SJCRH30 (cell line): ENCODE measurements around the gene SSR2. TPM values are rescaled to one million over a fixed set of nuclear protein-coding genes. Genes with fewer than 3 reads are reported as not detected.
"Not testable (repeated sequence)": the region's sequence is repeated elsewhere in the genome, so short reads cannot be mapped to it uniquely, and the experiment has no call there.

Source experiments
- DNase-seq, 2 experiments: peaks; one replicate each; pipeline ENCODE4 v3.0.0-alpha.2; 2015 to 2020
- H3K27ac ChIP-seq: fragments of 250-450 bp; sonication (Bioruptor Pico); 2 replicates; pipeline ENCODE4 v1.5.1; 2020; ENCODE audit warnings: mild to moderate bottlenecking, moderate library complexity
- H3K27me3 ChIP-seq: fragments of 250-450 bp; sonication (Bioruptor Pico); 2 replicates; pipeline ENCODE4 v1.5.1; 2020; ENCODE audit warnings: mild to moderate bottlenecking, moderate library complexity
- H3K36me3 ChIP-seq: fragments of 250-450 bp; sonication (Bioruptor Pico); 2 replicates; pipeline ENCODE4 v1.5.1; 2020; ENCODE audit warnings: mild to moderate bottlenecking, moderate library complexity
- H3K4me1 ChIP-seq: fragments of 250-450 bp; sonication (Bioruptor Pico); 2 replicates; pipeline ENCODE4 v1.5.1; 2020; ENCODE audit warnings: mild to moderate bottlenecking, moderate library complexity
- H3K4me3 ChIP-seq: fragments of 250-450 bp; sonication (Bioruptor Pico); 2 replicates; pipeline ENCODE4 v1.5.1; 2020; ENCODE audit warnings: mild to moderate bottlenecking, moderate library complexity
- H3K9me3 ChIP-seq: fragments of 250-450 bp; sonication (Bioruptor Pico); replicated peaks from 2 replicates; pipeline ENCODE4 v1.5.1; 2020; ENCODE audit warnings: mild to moderate bottlenecking, moderate library complexity
- total RNA-seq: library from RNA; depleted of rRNA; stranded (reverse); fragments of >200 nt; shearing (Covaris generic); gene quantifications from 2 replicates; pipeline ENCODE4 v1.2.3, GENCODE V29; 2014

SSR2 gene
- total RNA-seq, 1 experiment from 2014 or later, result 170 TPM

GRCh38 chr1:155990005-155990739 lies 30.6 kb downstream of the SSR2 start:
- H3K4me1 ChIP-seq, result 0 out of 2 replicates have a peak, but pooled peaks cover 4% of the 10 kb centered on the region

GRCh38 chr1:155989242-155990004 lies 31.3 kb downstream of the SSR2 start:
- Histone ChIP-seq H3K9me3 (no peaks in the 10 kb centered on the region), H3K36me3 (no peaks in the 10 kb centered on the region), H3K4me1 (peaks cover 6% of the 10 kb centered on the region), H3K4me3 (no peak overlapping the region), H3K27ac (no peak overlapping the region), H3K27me3 (no peaks in the 10 kb centered on the region)
- peak; percentile 61 to 83 for DNase-seq

More at GRCh38 chr1:155990005-155990739, 30.6 kb downstream of the SSR2 start:
- DNase-seq, result no peak
- H3K36me3 ChIP-seq, result no peaks in the 10 kb centered on the region
- H3K27ac ChIP-seq, result no peak overlapping the region
- H3K4me3 ChIP-seq, result no peak overlapping the region
- no peaks in the 10 kb centered on the region for H3K9me3 ChIP-seq
- no peaks in the 10 kb centered on the region for H3K27me3 ChIP-seq

GRCh38 chr1:155984903-155985645 lies 35.7 kb downstream of the SSR2 start:
- H3K36me3 ChIP-seq, H3K4me3 ChIP-seq, H3K9me3 ChIP-seq, H3K27ac ChIP-seq, H3K27me3 ChIP-seq, DNase-seq: not testable (repeated sequence)
- peaks cover 25% of the 10 kb centered on the region for H3K4me1 ChIP-seq

DNA sequence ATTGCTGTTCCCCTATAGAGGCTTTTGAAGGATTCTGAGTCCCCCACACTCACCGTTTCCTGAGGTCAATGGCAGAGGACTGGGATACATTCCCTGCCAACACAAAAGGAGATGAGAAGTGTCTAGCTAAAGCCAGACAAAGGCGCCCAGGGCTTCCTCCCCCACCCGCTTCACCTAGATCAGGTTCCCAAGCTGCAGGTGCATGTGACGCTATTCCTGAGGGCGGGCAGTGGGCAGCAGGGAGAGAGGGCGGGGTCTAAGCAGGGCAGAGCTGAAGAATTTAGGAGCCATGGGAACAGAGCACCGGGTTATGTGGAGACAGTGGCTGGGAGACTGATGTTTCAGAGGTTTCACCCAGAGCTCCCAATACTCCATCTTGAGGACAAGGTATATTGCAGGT lies 36.4 kb downstream of the SSR2 start:
- H3K27me3 ChIP-seq, result no peaks in the 10 kb centered on the region
- no peak overlapping the region for H3K4me3 ChIP-seq
- no peak for DNase-seq
- H3K27ac ChIP-seq, result peak overlapping the region; percentile 80
- no peaks in the 10 kb centered on the region for H3K36me3 ChIP-seq
- no peaks in the 10 kb centered on the region for H3K9me3 ChIP-seq
- H3K4me1 ChIP-seq, result peaks cover 29% of the 10 kb centered on the region

GRCh38 chr1:155983191-155984024 lies 37.3 kb downstream of the SSR2 start:
- H3K4me1 ChIP-seq, result peaks cover 29% of the 10 kb centered on the region

DNA sequence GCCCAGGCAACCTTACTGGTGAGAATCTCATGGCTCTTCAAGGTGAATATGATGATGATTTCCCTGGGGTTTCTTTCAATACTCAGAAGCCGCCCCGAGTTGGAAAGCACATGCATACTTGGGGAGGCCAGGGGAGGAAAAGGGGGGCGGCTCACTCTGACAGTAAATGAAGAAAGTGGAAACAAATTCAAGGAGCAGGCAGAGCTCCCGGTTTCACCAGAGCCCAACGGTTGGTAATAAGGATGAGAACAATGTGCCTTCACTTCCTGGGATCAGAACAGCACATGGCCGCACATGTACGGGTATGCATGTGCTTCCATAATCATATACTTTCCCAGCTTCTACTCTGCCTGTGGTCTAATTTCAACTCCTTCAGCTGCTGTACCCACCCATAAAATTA lies 38.6 kb downstream of the SSR2 start:
- no peaks in the 10 kb centered on the region for H3K9me3 ChIP-seq
- peak overlapping the region; percentile 52 for H3K4me3 ChIP-seq
- no peaks in the 10 kb centered on the region for H3K27me3 ChIP-seq
- peaks cover 29% of the 10 kb centered on the region for H3K4me1 ChIP-seq
- DNase-seq, result peak in 1 of 2 experiments; percentile 24
- H3K27ac ChIP-seq, result peak overlapping the region; percentile 80
- H3K36me3 ChIP-seq, result no peaks in the 10 kb centered on the region

More at GRCh38 chr1:155983191-155984024, 37.3 kb downstream of the SSR2 start:
- Histone ChIP-seq H3K9me3 (no peaks in the 10 kb centered on the region), H3K27ac (peak overlapping the region; percentile 80), H3K36me3 (no peaks in the 10 kb centered on the region), H3K4me3 (peak overlapping the region; percentile 52), H3K27me3 (no peaks in the 10 kb centered on the region)
- peak; percentile 95 to 98 for DNase-seq

DNA sequence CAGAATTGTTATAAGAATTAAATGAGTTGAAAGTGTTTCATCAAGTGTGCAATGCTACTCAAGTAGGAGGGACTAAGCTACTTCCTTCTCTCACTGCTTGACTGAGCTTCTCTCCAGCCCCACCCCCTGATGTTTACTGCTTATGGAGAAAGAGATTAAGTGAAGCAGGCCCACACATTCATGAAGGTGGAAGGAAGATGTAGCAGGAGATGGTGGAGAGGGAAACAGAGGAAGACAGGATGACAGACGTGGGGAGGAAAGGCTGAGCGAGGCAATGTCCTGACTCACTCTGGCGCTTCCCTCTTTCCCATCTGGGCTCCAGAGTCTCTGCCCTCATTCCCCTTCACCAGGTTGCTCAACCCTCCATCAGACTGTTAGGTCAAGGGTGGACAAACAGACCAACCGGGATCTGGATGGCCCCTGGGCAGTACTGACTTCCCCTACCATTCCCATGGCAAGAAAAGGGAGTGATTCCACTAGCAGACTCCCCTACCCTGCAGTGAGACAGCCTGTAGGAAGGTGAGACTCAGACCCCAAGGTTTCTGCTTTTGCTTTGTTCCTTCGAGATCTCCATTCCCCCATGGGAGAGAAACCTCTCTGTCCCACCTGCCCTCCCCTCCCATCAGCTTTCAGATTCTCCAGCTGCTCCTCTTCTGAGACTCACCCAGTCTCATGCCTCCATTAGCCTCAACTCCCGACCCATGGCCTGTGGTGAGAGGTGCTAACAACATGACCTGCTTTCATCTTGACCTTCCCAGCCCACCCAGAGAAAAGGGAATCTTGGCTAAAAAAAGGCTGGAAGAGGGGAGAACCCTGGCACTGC lies 39.3 kb downstream of the SSR2 start:
- H3K36me3 ChIP-seq, result no peaks in the 10 kb centered on the region

GRCh38 chr1:155979597-155980343 lies 41.0 kb downstream of the SSR2 start:
- Histone ChIP-seq H3K4me1 (peaks cover 39% of the 10 kb centered on the region), H3K27me3 (no peaks in the 10 kb centered on the region), H3K36me3 (peaks cover 5% of the 10 kb centered on the region; the same call in 1 of the 2 replicates), H3K9me3 (no peaks in the 10 kb centered on the region), H3K4me3 (peak overlapping the region; percentile 97), H3K27ac (peak overlapping the region; percentile 96)
- no peak for DNase-seq

More for the DNA sequence above, 39.3 kb downstream of the SSR2 start:
- H3K27me3 ChIP-seq, result no peaks in the 10 kb centered on the region
- H3K27ac ChIP-seq, result peak overlapping the region; percentile 80
- peaks cover 29% of the 10 kb centered on the region for H3K4me1 ChIP-seq
- no peaks in the 10 kb centered on the region for H3K9me3 ChIP-seq
- DNase-seq, result no peak
- peak overlapping the region; percentile 52 for H3K4me3 ChIP-seq

GRCh38 chr1:155978973-155979429 lies 41.8 kb downstream of the SSR2 start:
- peak overlapping the region; percentile 96 for H3K27ac ChIP-seq
- H3K4me1 ChIP-seq, result peaks cover 40% of the 10 kb centered on the region
- DNase-seq, result peak; percentile 52 to 69
- H3K27me3 ChIP-seq, result no peaks in the 10 kb centered on the region
- no peaks in the 10 kb centered on the region for H3K9me3 ChIP-seq
- H3K36me3 ChIP-seq, result peaks cover 12% of the 10 kb centered on the region; the same call in 1 of the 2 replicates
- peak overlapping the region; percentile 97 for H3K4me3 ChIP-seq

DNA sequence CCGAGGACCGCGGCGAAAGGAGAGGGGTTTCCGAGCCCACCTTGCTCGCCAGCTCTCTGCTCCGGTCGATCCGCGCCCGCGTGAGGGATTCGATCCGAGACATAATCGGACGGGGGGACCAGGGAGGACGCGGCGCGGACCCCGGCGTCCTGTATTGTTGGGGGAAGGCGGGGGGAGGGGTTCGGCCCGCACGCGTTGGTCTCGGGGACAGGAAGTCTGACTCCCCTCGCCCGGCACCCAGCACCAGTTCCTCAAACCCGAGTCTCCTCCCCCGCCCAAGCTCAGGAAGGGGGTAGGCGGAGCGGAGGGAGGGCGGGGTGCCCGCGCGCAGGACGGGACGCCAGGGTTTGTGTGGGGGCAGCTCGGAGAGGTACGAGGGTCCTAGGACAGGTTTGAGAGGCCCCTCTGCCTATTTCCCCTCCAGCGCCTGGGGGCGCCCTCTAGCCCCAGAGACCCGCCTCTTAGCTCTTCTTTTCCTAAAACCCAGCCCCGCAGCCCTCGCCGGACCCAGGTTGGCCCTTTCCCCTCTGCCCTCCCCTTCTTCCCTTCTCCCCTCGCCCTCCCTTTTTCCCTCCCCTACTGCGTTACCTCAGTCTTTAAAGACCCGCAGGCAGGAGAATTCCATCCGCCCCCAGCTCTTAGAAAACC lies 42.3 kb downstream of the SSR2 start, which contains the start of gene ARHGEF2:
ARHGEF2 (minus strand) TSS at position 223 of the 648 bp plus-strand sequence; CDS start at position 103, 120 bp downstream.
- H3K27ac ChIP-seq, result peak within 1 kb of the TSS; percentile 96
- peaks cover 37% of the 10 kb centered on the region; the same call in 1 of the 2 replicates for H3K4me1 ChIP-seq
- H3K36me3 ChIP-seq, result peaks cover 13% of the 10 kb centered on the region; the same call in 1 of the 2 replicates
- H3K4me3 ChIP-seq, result peak within 1 kb of the TSS; percentile 97
- no peaks in the 10 kb centered on the region for H3K9me3 ChIP-seq
- DNase-seq, result peak; percentile 90 to 92
- no peaks in the 10 kb centered on the region for H3K27me3 ChIP-seq

- Histone ChIP-seq H3K9me3 (no peaks in the 10 kb centered on the region), H3K27me3 (no peaks in the 10 kb centered on the region), H3K36me3 (peaks cover 16% of the 10 kb centered on the region; the same call in 1 of the 2 replicates), H3K4me3 (peak overlapping the region; percentile 97), H3K4me1 (peaks cover 37% of the 10 kb centered on the region), H3K27ac (peak overlapping the region; percentile 96)
- DNase-seq, result peak; percentile 36 to 45
These were observed 42.9 kb downstream of the SSR2 start for GRCh38 chr1:155977690-155978324.
